Measurements from ENCODE around the gene CDC34. TPM values are rescaled to one million over a fixed set of nuclear protein-coding genes. Genes with fewer than 3 reads are reported as not detected.

CDC34 gene
- total RNA-seq, 1 experiment from 2014 or later: 112 TPM

GRCh38 chr19:492091-492531, 39.4 kb upstream of the CDC34 start:
- Histone ChIP-seq H4K91ac (ENCODE audit: insufficient read length, low read depth, low read length) (no peak overlapping the region), H3K79me2 (ENCODE audit: insufficient read depth, low read length) (no peaks in the 10 kb centered on the region), H4K20me1 (ENCODE audit: control insufficient read depth, insufficient read depth, insufficient read length) (no peaks in the 10 kb centered on the region), H3K23me2 (ENCODE audit: insufficient read length, low read depth, low read length, poor library complexity, severe bottlenecking) (peaks cover 4% of the 10 kb centered on the region), H4K8ac (replicated peaks; ENCODE audit: insufficient read length, low read depth, low read length) (no peak overlapping the region), H3K27me3 (ENCODE audit: insufficient read depth, low read length) (no peaks in the 10 kb centered on the region), H2BK15ac (ENCODE audit: low read depth, low read length) (no peak overlapping the region), H2BK120ac (ENCODE audit: low read depth, low read length, poor library complexity, severe bottlenecking) (no peak overlapping the region), H3K18ac (ENCODE audit: insufficient read length, low read depth, low read length) (no peak overlapping the region), H2AFZ (ENCODE audit: low read length) (no peak overlapping the region), H3K56ac (ENCODE audit: insufficient read length, low read depth, low read length) (no peak overlapping the region), H2BK5ac (ENCODE audit: insufficient read length, low read length) (no peak overlapping the region), H3K4me2 (ENCODE audit: insufficient read depth, insufficient read length, low read length) (no peak overlapping the region), H3K14ac (ENCODE audit: insufficient read depth, low read length) (no peak overlapping the region), H3K23ac (ENCODE audit: insufficient read length, low read depth, low read length) (no peak overlapping the region), H3K4ac (ENCODE audit: low read depth, low read length) (no peak overlapping the region), H2BK12ac (ENCODE audit: insufficient read length, low read depth, low read length) (no peak overlapping the region), H3K9ac (ENCODE audit: extremely low read depth, insufficient read length, low read length) (no peak overlapping the region), H3K79me1 (ENCODE audit: insufficient read depth, low read depth, low read length, poor library complexity, severe bottlenecking) (no peaks in the 10 kb centered on the region), H3T11ph (ENCODE audit: low read length) (no peak overlapping the region), H3K9me3 (ENCODE audit: control insufficient read depth, low read depth, low read length) (no peaks in the 10 kb centered on the region), H3K27ac (ENCODE audit: insufficient read length, low read depth, low read length) (no peak overlapping the region), H3K4me1 (ENCODE audit: insufficient read depth, low read length) (no peaks in the 10 kb centered on the region), H2AK5ac (ENCODE audit: insufficient read length, low read length) (no peak overlapping the region), H4K5ac (ENCODE audit: insufficient read length, low read depth, low read length) (no peak overlapping the region), H2BK20ac (ENCODE audit: low read depth, low read length, poor library complexity, severe bottlenecking) (no peak overlapping the region)
- H3K9me3 Mint-ChIP-seq: peaks cover 3 to 4% of the 10 kb centered on the region in 2 experiments; a peak in 2 of 5 replicates
- peaks cover 2 to 17% of the 10 kb centered on the region in 2 experiments; a peak in 3 of 4 replicates for H3K4me1 Mint-ChIP-seq
- no peak overlapping the region for H3K4me3 Mint-ChIP-seq
- no peak overlapping the region for H3K27ac Mint-ChIP-seq
- H3K36me3 Mint-ChIP-seq (ENCODE audit: insufficient read depth in 1 of 3, low read depth in 3 of 3): no peaks in the 10 kb centered on the region
- DNase-seq: peak; percentile 59
- no CpG with 5 or more reads among the region's 19 CpGs for WGBS (ENCODE audit: extremely low coverage, insufficient read length, low lambda C conversion rate)
- H3K27me3 Mint-ChIP-seq (ENCODE audit: low read depth): peaks cover 16% of the 10 kb centered on the region
- no peak for TF ChIP-seq CTCF (conservative IDR thresholded peaks at IDR 0.05)

Data from H9 (cell line).